ENCODE results near the gene ASAP3. TPM values are rescaled to one million over a fixed set of nuclear protein-coding genes. Genes with fewer than 3 reads are reported as not detected.
A peak's percentile ranks its signal among the peaks of the same experiment; 100 is the strongest.

Gene ASAP3
- total and polyA plus RNA-seq, 12 donors = 15.5 to 58.4 (median 30.4) TPM

DNA sequence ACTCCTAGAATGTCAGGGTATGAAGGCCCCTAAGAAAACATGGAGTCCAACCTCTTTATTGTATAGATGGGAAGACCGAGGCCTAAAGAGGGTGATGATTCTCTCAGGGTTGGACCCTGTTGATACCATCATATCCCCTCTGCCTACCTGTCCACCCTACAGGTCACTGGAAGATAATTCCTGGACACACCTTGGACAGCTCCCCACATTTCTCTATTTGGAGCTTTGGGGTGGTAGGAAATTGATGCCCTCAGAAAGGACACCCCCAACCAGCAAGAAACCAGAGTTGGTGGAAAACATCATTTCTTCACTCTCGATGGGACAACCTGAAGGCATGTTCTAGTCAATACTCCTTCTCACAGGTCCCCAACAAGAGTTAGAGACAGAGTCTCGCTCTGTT, 56.4 kb downstream of the ASAP3 start:
- TF ChIP-seq, protein P1, sequence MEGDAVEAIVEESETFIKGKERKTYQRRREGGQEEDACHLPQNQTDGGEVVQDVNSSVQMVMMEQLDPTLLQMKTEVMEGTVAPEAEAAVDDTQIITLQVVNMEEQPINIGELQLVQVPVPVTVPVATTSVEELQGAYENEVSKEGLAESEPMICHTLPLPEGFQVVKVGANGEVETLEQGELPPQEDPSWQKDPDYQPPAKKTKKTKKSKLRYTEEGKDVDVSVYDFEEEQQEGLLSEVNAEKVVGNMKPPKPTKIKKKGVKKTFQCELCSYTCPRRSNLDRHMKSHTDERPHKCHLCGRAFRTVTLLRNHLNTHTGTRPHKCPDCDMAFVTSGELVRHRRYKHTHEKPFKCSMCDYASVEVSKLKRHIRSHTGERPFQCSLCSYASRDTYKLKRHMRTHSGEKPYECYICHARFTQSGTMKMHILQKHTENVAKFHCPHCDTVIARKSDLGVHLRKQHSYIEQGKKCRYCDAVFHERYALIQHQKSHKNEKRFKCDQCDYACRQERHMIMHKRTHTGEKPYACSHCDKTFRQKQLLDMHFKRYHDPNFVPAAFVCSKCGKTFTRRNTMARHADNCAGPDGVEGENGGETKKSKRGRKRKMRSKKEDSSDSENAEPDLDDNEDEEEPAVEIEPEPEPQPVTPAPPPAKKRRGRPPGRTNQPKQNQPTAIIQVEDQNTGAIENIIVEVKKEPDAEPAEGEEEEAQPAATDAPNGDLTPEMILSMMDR (IDR thresholded peaks at IDR 0.05) = no peak
- ATAC-seq (no peak), DNase-seq (no peak)
- Histone ChIP-seq H3K27me3 (peaks cover 0 to 38% (median 0%) of the 10 kb centered on the region in 7 donors), H3K36me3 (peaks cover 0 to 47% (median 30%) of the 10 kb centered on the region in 9 donors), H3K4me3 (no peak overlapping the region), H3K4me1 (peaks cover 10 to 31% (median 25%) of the 10 kb centered on the region in 9 donors), H3K27ac (no peak overlapping the region), H3K9me3 (no peaks in the 10 kb centered on the region)
- 96 to 97% methylated on average over 3 of the region's 3 CpGs for WGBS, 2 donors
- intact Hi-C loops (cut with DNase I) = no loop called here

- 64 to 75% methylated on average over 2 of the region's 2 CpGs for WGBS, 2 donors
- intact Hi-C loops (cut with DNase I) = no loop called here
- TF ChIP-seq, protein P1 (IDR thresholded peaks at IDR 0.05) = no peak
- Histone ChIP-seq H3K4me3 (no peak overlapping the region), H3K27me3 (peaks cover 0 to 38% (median 0%) of the 10 kb centered on the region in 7 donors), H3K27ac (no peak overlapping the region), H3K9me3 (no peaks in the 10 kb centered on the region), H3K36me3 (peaks cover 0 to 40% (median 23%) of the 10 kb centered on the region in 9 donors), H3K4me1 (peaks cover 10 to 38% (median 32%) of the 10 kb centered on the region in 9 donors)
- no peak for DNase-seq
- ATAC-seq = no peak
Measured at GRCh38 chr1:23426828-23427227, 57.2 kb downstream of the ASAP3 start.

DNA sequence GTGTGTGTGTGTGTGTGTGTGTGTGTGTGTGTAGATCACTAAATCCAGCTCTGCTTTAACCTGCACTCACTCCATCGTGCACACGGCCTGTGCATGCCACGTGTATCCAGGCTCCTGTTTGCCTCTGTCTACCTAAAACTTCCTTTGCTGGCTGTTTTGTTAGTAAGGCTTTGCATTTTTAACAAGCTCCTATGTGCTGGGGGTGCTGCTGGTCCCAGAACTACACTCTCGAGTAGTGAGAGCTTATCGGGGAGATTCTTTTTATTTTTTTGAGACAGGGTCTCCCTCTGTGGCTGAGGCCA, 58.8 kb downstream of the ASAP3 start:
- H3K36me3 ChIP-seq = peaks cover 0 to 23% (median 10%) of the 10 kb centered on the region in 9 donors
- intact Hi-C loops (cut with DNase I) = no loop called here
- H3K27me3 ChIP-seq = peaks cover 0 to 38% (median 0%) of the 10 kb centered on the region in 7 donors
- peaks cover 10 to 51% (median 39%) of the 10 kb centered on the region in 9 donors for H3K4me1 ChIP-seq
- peak in 1 of 8 donors; percentile 15 for ATAC-seq
- H3K9me3 ChIP-seq = no peaks in the 10 kb centered on the region
- no peak for DNase-seq
- H3K4me3 ChIP-seq = peak overlapping the region in 6 of 10 donors; percentile 59 to 88 (median 77)
- WGBS, 2 donors = 14 to 24% methylated on average over 5 of the region's 5 CpGs
- peak overlapping the region in 9 of 10 donors; percentile 14 to 92 (median 88) for H3K27ac ChIP-seq
- TF ChIP-seq, protein P1 (IDR thresholded peaks at IDR 0.05) = no peak

GRCh38 chr1:23424293-23425192, 59.4 kb downstream of the ASAP3 start, which contains the start of gene TCEA3:
Gene TCEA3, minus strand, starts transcription at chr1:23424748. Its CDS starts 115 bp downstream, at chr1:23424633.
- TF ChIP-seq, protein P1 (IDR thresholded peaks at IDR 0.05) = no peak
- 1 to 2% methylated on average over 81 to 84 of the region's 84 CpGs for WGBS, 2 donors
- intact Hi-C loops (cut with DNase I) = loop anchor here in 2 of 10 donors (5.0 kb wide), 1 partner anchor 58 kb away; the partner anchor contains the start of gene ASAP3 (in 2 of the 2)
- Histone ChIP-seq H3K9me3 (no peaks in the 10 kb centered on the region), H3K4me1 (peaks cover 10 to 51% (median 39%) of the 10 kb centered on the region in 9 donors), H3K36me3 (peaks cover 0 to 17% (median 4%) of the 10 kb centered on the region in 9 donors), H3K27ac (peak within 1 kb of the TSS; percentile 65 to 92 (median 88)), H3K4me3 (peak within 1 kb of the TSS; percentile 54 to 88 (median 72)), H3K27me3 (peaks cover 0 to 38% (median 0%) of the 10 kb centered on the region in 7 donors)
- DNase-seq (peak; percentile 66 to 68), ATAC-seq (peak; percentile 67 to 86 (median 78))

Measured in heart right ventricle (tissue), 16 donors.